DOHH2 (cell line): ENCODE measurements around the gene ANO9.
A peak's percentile ranks its signal among the peaks of the same experiment; 100 is the strongest.

Experiments
- EZH2phosphoT487 ChIP-seq: fragments of 200-600 bp; sonication (generic); IDR thresholded peaks from 2 replicates; pipeline ENCODE4 v1.6.1; 2017; ENCODE audit warnings: borderline replicate concordance, mild to moderate bottlenecking, antibody characterized with exemption, low read length, moderate library complexity, mixed read lengths
- TF ChIP-seq, protein P1 (sequence below): fragments of 200-600 bp; sonication (generic); IDR thresholded peaks from one replicate; pipeline ENCODE4 v1.5.1; 2014; ENCODE audit warnings: antibody characterized with exemption, mild to moderate bottlenecking, low read depth, low read length; ENCODE audit not compliant: poor library complexity, severe bottlenecking

DNA sequence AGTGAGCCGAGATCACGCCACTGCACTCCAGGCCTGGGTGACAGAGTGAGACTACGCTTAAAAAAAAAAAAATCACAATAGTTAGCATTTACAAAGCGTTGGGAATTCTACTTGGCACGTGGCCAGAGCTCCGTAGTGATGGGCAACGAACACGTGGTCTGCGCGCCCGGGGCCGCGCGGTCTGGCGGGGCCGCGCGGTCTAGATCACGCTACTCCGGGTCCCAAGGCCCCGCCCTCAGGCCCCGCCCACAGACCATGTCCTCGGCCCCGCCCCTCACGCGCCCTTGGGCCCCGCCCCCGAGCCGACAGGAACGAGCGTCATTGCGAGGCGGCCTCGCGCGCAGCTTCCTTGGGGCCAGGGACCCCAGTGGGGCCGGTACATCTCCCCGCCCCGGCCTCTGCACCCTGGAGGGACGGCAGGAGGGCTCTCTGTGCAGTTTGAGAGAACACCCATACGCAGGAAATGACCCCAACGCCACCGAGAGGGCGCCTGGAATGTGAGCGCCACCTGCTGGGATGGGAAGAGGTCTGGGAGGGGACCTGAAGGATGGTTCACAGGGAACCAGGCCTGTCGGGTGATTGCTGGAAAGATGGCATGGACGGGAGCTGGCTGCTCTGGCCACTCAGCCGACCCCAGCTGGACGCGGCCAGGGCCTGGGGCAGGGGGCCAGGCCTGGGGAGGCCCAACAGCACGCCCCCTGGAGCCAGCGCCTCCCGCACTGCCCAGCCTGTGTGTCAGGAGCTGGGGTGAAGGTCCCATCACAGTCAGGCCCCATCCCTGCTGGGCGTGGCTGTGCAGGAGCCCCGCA lies 6.3 kb upstream of the ANO9 start:
- TF ChIP-seq, protein P1, sequence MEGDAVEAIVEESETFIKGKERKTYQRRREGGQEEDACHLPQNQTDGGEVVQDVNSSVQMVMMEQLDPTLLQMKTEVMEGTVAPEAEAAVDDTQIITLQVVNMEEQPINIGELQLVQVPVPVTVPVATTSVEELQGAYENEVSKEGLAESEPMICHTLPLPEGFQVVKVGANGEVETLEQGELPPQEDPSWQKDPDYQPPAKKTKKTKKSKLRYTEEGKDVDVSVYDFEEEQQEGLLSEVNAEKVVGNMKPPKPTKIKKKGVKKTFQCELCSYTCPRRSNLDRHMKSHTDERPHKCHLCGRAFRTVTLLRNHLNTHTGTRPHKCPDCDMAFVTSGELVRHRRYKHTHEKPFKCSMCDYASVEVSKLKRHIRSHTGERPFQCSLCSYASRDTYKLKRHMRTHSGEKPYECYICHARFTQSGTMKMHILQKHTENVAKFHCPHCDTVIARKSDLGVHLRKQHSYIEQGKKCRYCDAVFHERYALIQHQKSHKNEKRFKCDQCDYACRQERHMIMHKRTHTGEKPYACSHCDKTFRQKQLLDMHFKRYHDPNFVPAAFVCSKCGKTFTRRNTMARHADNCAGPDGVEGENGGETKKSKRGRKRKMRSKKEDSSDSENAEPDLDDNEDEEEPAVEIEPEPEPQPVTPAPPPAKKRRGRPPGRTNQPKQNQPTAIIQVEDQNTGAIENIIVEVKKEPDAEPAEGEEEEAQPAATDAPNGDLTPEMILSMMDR = peak; percentile 96
- TF ChIP-seq EZH2phosphoT487 = no peak
